GM10248 (cell line): ENCODE results near the gene HVCN1.

ENCODE experiments used
- CTCF ChIA-PET: fragments of 300-600 bp; sonication (Branson Sonifier 250); formaldehyde crosslinking; extraction: SDS; loops from one replicate; lab custom pipeline; 2021; ENCODE audit warnings: antibody characterized with exemption; lab: Yijun Ruan, JAX
- POLR2A ChIA-PET: fragments of 350-650 bp; sonication (Branson Sonifier 250); formaldehyde crosslinking; extraction: SDS; loops from one replicate; lab custom pipeline; 2020; ENCODE audit warnings: antibody characterized with exemption; lab: Yijun Ruan, JAX
- DNase-seq: peaks from one replicate; pipeline ENCODE4 v3.0.0; 2012; ENCODE audit errors: extremely low spot score
- TF ChIP-seq, protein P1 (sequence below): IDR thresholded peaks from 2 replicates; pipeline ENCODE4 v1.5.1; 2012; ENCODE audit warnings: mild to moderate bottlenecking, low read depth; ENCODE audit errors: extremely low read depth, missing control alignments, control extremely low read depth

Gene HVCN1

DNA sequence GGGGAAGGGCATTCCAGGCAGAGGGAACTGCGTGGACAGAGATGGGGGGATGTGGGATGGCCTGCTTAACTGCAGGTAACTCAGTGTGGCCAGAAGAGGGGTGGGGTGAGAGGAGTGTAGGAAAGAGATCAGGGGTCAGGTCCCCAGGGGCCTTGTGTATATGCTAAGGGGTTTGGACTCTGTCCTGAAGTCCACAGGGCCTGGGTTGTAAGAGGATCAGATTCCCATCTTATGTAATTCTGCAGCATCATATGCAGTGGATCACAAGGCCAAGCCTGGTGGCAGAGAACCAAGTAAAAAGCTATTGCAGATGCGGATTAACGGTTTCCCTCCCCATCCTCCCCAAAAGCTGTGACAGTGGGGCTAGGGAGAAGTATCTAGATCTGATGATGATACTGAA, 66.3 kb downstream of the HVCN1 start:
- CTCF ChIA-PET = interaction anchor here (1.1 to 4.0 kb wide), 4 partner anchors 9 to 777 kb away, joined by 3 to 29 read pairs (median 6); no protein-coding TSS in a partner anchor
- TF ChIP-seq, protein P1, sequence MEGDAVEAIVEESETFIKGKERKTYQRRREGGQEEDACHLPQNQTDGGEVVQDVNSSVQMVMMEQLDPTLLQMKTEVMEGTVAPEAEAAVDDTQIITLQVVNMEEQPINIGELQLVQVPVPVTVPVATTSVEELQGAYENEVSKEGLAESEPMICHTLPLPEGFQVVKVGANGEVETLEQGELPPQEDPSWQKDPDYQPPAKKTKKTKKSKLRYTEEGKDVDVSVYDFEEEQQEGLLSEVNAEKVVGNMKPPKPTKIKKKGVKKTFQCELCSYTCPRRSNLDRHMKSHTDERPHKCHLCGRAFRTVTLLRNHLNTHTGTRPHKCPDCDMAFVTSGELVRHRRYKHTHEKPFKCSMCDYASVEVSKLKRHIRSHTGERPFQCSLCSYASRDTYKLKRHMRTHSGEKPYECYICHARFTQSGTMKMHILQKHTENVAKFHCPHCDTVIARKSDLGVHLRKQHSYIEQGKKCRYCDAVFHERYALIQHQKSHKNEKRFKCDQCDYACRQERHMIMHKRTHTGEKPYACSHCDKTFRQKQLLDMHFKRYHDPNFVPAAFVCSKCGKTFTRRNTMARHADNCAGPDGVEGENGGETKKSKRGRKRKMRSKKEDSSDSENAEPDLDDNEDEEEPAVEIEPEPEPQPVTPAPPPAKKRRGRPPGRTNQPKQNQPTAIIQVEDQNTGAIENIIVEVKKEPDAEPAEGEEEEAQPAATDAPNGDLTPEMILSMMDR = no peak
- POLR2A ChIA-PET = interaction anchor here (0.6 kb wide), 1 partner anchor 9 kb away, joined by 17 read pairs; the partner anchor contains the start of gene TCTN1
- DNase-seq = no peak

DNA sequence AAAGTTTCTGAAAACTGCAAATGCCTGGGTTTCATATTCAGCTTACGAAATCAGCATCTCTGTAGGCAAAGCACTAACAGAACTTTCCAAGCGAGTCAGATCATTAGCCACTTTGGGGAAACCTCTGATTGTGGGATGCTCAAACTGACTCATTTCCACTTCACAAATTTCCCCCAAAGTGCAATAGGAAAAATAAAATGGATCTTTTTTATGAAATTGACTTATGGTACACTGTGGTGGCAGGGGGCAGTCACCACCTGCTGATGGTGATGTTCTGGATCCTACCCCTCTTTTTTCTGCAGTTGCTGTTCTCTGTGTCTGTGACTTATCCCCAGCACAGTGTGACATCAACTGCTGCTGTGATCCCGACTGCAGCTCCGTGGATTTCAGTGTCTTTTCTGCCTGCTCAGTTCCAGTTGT, 69.4 kb downstream of the HVCN1 start:
- TF ChIP-seq, protein P1 = peak; percentile 29
- ChIA-PET CTCF (interaction anchor here (0.8 to 4.0 kb wide), 20 partner anchors 11 to 268 kb away, joined by 3 to 29 read pairs (median 4); partner anchors contain the start of genes ARPC3, FAM216A and GPN3), POLR2A (interaction anchor here (0.6 to 1.1 kb wide), 3 partner anchors 30 to 50 kb away, joined by 3 to 5 read pairs (median 4); no protein-coding TSS in a partner anchor)
- peak; percentile 54 for DNase-seq

DNA sequence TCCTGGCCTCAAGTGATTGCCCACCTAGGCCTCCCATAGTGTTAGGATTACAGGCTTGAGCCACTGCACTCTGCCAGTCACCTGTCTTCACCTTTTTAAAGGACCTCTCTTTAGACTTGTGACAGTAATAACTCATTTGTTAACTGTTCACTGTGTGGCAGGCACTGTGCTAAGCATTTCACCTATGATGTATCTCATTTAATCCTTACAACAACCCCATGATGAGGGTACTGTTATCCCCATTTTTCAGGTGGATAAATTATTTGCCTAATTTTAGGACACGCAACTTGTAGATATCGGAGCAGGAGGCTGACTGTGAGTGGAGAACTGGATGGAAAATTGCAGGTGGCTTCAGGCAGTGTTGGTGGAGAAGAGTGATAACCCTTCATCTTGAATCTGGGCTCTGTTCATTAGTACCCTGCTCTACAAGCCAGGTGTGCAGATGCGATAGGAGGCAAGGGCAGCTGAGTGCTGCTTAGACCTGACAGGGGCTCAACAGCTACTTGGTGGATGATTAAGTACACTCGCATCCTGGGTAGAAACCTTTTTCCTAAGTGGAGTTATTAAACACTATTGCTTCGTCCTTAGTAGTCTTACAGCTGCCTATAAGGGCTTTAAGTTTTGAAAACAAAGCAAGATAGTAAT, 72.3 kb downstream of the HVCN1 start:
- POLR2A ChIA-PET = no interaction called here
- DNase-seq = no peak
- CTCF ChIA-PET = interaction anchor here (0.9 to 4.2 kb wide), 7 partner anchors 11 to 167 kb away, joined by 3 to 32 read pairs (median 4); partner anchors contain the start of gene ARPC3
- TF ChIP-seq, protein P1 = no peak

DNA sequence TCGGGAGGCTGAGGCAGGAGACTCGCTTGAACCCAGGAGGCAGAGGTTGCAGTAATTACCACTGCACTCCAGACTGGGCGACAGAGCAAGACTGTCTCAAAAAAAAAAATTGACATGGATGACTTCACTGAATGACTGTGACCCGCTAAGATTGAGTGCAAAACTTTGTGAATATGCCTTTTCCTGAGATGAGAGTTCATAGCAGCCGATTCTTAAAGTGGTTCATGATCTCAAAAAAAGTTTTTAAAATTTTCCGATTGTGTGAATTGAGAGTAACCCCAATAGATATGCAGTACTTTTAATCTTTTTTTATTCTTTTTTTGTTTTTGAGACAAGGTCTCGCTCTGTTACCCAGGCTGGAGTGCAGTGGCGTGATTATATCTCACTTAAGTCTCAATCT, 73.7 kb downstream of the HVCN1 start:
- ChIA-PET CTCF (interaction anchor here (0.7 to 4.2 kb wide), 6 partner anchors 13 to 184 kb away, joined by 3 to 32 read pairs (median 4); partner anchors contain the start of genes ARPC3 and FAM216A), POLR2A (no interaction called here)
- TF ChIP-seq, protein P1 = no peak
- DNase-seq = no peak

DNA sequence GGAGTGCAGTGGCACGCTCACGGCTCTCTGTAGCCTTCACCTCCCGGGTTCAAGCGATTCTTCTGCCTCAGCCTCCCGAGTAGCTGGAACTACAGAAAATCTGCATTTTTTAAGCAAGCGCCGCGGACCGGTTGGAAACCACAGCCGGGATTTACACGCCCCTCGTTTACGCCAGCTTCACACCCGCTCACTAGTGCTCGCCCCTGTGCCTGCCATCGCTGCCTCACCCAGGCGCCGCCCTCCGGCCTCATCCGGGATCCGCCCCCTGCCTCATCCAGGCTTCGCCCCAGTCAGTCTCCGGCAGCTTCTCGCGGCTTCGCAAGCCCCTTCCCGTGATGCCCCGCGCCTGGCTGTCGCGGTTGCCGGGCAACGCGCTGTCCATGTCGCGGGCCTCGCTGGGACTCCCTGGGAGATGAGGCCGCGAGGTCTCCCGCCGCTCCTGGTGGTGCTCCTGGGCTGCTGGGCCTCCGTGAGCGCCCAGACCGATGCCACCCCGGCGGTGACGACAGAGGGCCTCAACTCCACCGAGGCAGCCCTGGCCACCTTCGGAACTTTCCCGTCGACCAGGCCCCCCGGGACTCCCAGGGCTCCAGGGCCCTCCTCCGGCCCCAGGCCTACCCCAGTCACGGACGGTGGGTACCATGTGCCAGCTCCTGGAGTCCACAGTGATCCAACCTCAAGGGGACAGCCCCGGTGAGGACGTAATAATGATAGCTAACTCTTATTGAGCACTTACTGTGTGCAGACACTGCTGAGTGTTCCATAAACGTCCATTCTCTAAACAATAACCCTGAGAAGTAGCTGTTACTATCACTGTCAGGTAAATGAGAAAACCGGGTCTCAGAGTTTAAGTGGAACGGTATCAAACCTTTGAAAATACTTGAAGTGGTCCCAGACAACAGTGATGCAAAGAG, 74.9 kb downstream of the HVCN1 start, which contains the start of gene TCTN1:
TCTN1 (plus strand) TSS at position 359 of the 914 bp plus-strand sequence; CDS start at position 413, 54 bp downstream.
- TF ChIP-seq, protein P1 = no peak
- ChIA-PET POLR2A (interaction anchor here (0.7 to 1.1 kb wide), 6 partner anchors 8 to 194 kb away, joined by 3 to 17 read pairs (median 6); partner anchors contain the start of genes FAM216A and GPN3), CTCF (interaction anchor here (0.7 to 4.2 kb wide), 10 partner anchors 9 to 183 kb away, joined by 3 to 32 read pairs (median 4); partner anchors contain the start of genes ARPC3, FAM216A and GPN3)
- peak; percentile 97 for DNase-seq
